NB4 (cell line): ENCODE measurements around the gene KIF6.

Source experiments
- DNase-seq: peaks from one replicate; pipeline ENCODE4 v3.0.0; 2010; ENCODE audit warnings: low read depth
- H3K4me3 ChIP-seq: one replicate; pipeline ENCODE4 v1.5.1; 2011; ENCODE audit warnings: mild to moderate bottlenecking, low read depth, low read length, moderate library complexity
- MYC ChIP-seq: IDR thresholded peaks from 2 replicates; pipeline ENCODE4 v1.6.1; 2011; ENCODE audit warnings: low read depth, low read length
- POLR2A ChIP-seq: IDR thresholded peaks from 2 replicates; pipeline ENCODE4 v1.6.1; 2011; ENCODE audit warnings: mild to moderate bottlenecking; ENCODE audit not compliant: insufficient read length; ENCODE audit errors: extremely low read depth
- TF ChIP-seq, protein P1 (sequence below): IDR thresholded peaks from one replicate; pipeline ENCODE4 v1.5.1; 2012; ENCODE audit warnings: low read depth, low read length
- TF ChIP-seq, protein P2 (sequence below): IDR thresholded peaks from 2 replicates; pipeline ENCODE4 v1.6.1; 2011; ENCODE audit warnings: low read depth, low read length

The KIF6 gene

DNA sequence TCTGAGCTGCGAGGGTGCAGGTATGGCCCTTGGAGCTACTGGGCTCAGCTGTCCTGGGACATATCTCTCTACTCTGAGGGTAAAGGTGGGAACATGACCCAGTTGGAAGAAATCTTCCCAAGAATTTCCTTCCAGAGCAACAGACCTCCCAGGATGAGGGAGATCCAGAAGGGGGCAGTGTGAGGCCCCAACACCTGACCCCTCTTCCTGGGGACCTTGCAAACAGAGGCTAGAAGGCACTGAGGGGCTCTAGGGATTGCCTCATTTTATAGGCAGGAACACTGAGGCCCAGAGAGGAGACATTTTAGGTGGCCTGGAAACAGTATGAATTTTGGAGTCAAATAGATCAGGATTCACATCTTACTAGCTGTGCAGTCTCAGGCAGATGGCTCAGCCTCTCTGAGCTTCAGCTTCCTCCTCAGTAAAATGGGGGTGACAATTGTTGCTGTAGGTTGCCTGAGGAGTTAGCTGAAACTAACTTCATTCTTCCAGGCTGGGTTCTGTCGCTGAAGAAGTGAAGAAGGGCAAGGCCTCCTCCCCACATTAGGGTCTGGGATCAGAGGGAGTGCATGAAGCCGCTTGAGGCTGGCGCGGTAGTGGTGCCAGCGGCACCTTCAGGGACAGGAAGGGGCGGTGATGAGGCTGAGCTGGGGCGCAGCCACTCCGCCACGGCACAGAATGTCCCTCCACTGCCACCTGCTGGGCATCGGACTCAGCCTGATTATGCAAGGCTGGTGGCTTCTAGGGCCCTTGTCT is 422.4 kb downstream of the KIF6 start:
- no peak overlapping the region for H3K4me3 ChIP-seq
- TF ChIP-seq, protein P1, sequence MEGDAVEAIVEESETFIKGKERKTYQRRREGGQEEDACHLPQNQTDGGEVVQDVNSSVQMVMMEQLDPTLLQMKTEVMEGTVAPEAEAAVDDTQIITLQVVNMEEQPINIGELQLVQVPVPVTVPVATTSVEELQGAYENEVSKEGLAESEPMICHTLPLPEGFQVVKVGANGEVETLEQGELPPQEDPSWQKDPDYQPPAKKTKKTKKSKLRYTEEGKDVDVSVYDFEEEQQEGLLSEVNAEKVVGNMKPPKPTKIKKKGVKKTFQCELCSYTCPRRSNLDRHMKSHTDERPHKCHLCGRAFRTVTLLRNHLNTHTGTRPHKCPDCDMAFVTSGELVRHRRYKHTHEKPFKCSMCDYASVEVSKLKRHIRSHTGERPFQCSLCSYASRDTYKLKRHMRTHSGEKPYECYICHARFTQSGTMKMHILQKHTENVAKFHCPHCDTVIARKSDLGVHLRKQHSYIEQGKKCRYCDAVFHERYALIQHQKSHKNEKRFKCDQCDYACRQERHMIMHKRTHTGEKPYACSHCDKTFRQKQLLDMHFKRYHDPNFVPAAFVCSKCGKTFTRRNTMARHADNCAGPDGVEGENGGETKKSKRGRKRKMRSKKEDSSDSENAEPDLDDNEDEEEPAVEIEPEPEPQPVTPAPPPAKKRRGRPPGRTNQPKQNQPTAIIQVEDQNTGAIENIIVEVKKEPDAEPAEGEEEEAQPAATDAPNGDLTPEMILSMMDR, result peak; percentile 91
- no peak for TF ChIP-seq MYC
- DNase-seq, result peak; percentile 88

DNA sequence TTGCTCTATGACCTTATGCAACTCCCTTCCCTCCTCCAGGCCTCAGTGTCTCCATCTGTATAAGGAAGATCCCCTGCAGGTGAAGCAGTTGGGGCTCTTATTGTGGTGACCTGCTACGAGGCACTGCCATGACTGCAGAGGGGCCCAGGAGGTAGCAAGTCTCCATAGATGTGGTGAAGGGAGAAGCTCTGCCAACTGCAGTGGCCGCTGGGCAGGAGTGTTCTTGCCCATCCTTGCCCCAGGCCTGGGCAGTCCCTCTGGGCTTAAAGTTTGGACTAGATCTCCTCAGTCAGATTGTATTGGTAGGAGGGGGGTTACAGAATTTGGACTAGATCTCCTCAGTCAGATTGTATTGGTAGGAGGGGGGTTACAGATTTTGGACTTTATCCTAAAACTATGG is 423.2 kb downstream of the KIF6 start:
- DNase-seq, result no peak
- H3K4me3 ChIP-seq, result no peak overlapping the region
- TF ChIP-seq, protein P2, sequence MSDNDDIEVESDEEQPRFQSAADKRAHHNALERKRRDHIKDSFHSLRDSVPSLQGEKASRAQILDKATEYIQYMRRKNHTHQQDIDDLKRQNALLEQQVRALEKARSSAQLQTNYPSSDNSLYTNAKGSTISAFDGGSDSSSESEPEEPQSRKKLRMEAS, result no peak
- no peak for TF ChIP-seq MYC
- TF ChIP-seq, protein P1, result no peak
- TF ChIP-seq POLR2A, result no peak

DNA sequence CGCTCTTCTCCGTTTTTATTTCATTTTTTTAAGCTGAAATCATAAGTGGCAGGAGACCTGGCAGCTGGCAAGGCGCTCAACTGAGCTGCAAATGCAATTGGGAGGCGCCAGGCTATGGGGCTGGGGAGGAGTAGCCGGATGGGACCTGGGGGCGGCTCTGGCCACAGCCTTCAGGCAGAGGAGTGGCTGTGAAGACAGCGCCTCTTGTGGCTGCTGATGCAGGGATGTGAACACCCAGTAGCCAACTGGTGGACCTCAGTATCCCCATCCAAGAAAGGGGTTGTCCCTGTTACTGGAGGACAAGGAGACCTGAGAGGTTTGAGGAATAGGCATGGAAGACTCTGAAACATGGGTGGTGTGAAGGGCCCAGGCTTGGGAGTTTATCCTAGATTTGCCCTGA is 423.6 kb downstream of the KIF6 start:
- no peak overlapping the region for H3K4me3 ChIP-seq
- no peak for TF ChIP-seq MYC
- TF ChIP-seq, protein P1, result peak; percentile 54
- peak; percentile 47 for DNase-seq

DNA sequence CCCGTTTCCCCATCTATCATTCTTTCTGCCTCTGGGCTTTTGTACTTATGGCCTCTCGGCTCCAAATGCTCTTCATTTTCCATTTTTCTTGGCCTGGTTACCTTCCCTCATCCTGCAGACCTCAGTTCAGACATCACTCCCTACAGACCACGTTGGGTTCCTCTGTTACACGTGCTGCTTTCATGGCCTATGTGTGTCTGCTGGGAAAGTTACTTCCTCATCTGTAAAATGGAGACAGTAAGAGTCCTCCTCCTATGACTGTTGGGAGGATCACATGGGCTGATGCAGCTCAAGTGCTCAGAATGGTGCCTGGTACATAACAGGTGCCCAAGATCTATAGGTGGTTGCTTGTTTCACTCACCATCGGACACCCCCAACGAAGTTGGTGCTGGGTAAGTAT is 424.5 kb downstream of the KIF6 start:
- DNase-seq, result peak; percentile 66
- H3K4me3 ChIP-seq, result no peak overlapping the region
- TF ChIP-seq, protein P2, result peak; percentile 91
- TF ChIP-seq, protein P1, result no peak
- TF ChIP-seq MYC, result peak; percentile 88
- TF ChIP-seq POLR2A, result no peak

DNA sequence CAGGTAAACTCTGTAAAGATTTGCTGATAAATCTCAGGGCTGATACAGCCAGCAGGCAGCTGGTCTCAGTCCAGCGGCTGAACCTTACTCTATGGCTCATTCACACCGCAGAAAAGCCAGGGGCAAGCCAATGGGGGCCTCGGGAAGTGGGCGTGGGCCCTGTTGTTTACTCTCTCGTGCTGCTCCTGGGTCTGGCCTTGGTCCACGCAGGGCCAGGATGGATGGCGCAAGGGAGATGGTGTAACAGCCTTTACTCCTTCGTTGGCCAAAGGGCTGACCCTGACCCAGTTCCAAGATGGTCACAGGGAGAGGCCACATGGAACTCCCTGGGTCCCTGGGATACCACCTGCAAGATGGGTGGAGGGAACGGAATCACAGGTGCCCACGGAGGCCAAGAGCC is 427.1 kb downstream of the KIF6 start:
- DNase-seq, result no peak
- H3K4me3 ChIP-seq, result no peak overlapping the region
- TF ChIP-seq, protein P2, result no peak
- TF ChIP-seq POLR2A, result no peak
- no peak for TF ChIP-seq MYC
- TF ChIP-seq, protein P1, result no peak
